Measurements from ENCODE around the gene GPR17.

DNA sequence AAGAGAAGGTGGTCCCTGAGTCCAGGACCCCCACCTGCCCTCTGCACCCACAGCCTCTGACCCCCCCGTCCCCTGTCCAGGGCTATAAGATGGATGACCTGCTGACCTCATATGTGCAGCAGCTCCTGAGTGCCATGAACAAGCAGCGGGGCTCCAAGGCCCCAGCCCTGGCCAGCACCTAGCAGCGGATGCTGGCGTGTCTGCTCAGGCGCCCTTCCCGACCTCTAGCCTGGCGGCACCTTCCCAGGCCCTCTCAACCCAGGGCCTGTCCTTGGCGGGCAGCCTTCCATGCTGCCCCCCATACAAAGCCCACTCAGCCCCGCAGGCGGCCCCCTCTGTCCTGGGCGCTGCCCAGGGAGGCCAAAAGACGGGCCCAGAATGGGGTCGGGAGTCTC is 8.7 kb upstream of the GPR17 start:
- TF ChIP-seq, protein P1, sequence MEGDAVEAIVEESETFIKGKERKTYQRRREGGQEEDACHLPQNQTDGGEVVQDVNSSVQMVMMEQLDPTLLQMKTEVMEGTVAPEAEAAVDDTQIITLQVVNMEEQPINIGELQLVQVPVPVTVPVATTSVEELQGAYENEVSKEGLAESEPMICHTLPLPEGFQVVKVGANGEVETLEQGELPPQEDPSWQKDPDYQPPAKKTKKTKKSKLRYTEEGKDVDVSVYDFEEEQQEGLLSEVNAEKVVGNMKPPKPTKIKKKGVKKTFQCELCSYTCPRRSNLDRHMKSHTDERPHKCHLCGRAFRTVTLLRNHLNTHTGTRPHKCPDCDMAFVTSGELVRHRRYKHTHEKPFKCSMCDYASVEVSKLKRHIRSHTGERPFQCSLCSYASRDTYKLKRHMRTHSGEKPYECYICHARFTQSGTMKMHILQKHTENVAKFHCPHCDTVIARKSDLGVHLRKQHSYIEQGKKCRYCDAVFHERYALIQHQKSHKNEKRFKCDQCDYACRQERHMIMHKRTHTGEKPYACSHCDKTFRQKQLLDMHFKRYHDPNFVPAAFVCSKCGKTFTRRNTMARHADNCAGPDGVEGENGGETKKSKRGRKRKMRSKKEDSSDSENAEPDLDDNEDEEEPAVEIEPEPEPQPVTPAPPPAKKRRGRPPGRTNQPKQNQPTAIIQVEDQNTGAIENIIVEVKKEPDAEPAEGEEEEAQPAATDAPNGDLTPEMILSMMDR (IDR thresholded peaks at IDR 0.05): no peak
- no peak for TF ChIP-seq EZH2 (IDR thresholded peaks at IDR 0.05; ENCODE audit: borderline replicate concordance, insufficient read depth, low read depth, low read length, poor library complexity, severe bottlenecking)

Measured in B cell (primary cell).